ENCODE measurements around the gene THYN1. TPM values are rescaled to one million over a fixed set of nuclear protein-coding genes. Genes with fewer than 3 reads are reported as not detected.

THYN1 gene
- total and polyA plus RNA-seq, 2 of the 13 experiments (the other 11 are each of a cell fraction or from before 2014, with no cell fraction given): 36.1 to 87.6 TPM

- TF ChIP-seq RERE (CRISPR knock-in tag; IDR thresholded peaks at IDR 0.05; ENCODE audit: low read depth): no peak
- no peak for TF ChIP-seq REXO4 (CRISPR knock-in tag; IDR thresholded peaks at IDR 0.05; ENCODE audit: borderline replicate concordance)
- no peak for TF ChIP-seq EEA1 (CRISPR knock-in tag; IDR thresholded peaks at IDR 0.05; ENCODE audit: borderline replicate concordance)
- no peak; the same call in none of the 2 replicates for TF ChIP-seq HOXD1 (CRISPR knock-in tag; IDR thresholded peaks at IDR 0.05)
- no peak for TF ChIP-seq LRRFIP1 (CRISPR knock-in tag; conservative IDR thresholded peaks at IDR 0.05)
- TF ChIP-seq POGK (CRISPR knock-in tag; conservative IDR thresholded peaks at IDR 0.05): peak; percentile 80; the same call in 1 of the 2 replicates
- no peak for TF ChIP-seq ZNF619 (CRISPR knock-in tag; IDR thresholded peaks at IDR 0.05)
- peak; percentile 71 for TF ChIP-seq ZFP91 (CRISPR knock-in tag; IDR thresholded peaks at IDR 0.05; ENCODE audit: borderline replicate concordance)
- TF ChIP-seq ZNF296 (CRISPR knock-in tag; conservative IDR thresholded peaks at IDR 0.05): peak; percentile 58; the same call in 1 of the 2 replicates
- no peak for TF ChIP-seq ZC3H4 (CRISPR knock-in tag; IDR thresholded peaks at IDR 0.05; ENCODE audit: borderline replicate concordance)
- peak; percentile 42; the same call in 1 of the 2 replicates for TF ChIP-seq THRA (CRISPR knock-in tag; IDR thresholded peaks at IDR 0.05; ENCODE audit: borderline replicate concordance)
- no peak for TF ChIP-seq NFE2L1 (CRISPR knock-in tag; IDR thresholded peaks at IDR 0.05; ENCODE audit: borderline replicate concordance)
- peak; percentile 71 for TF ChIP-seq RFXAP (CRISPR knock-in tag; IDR thresholded peaks at IDR 0.05; ENCODE audit: borderline replicate concordance)
- peak; percentile 9; the same call in 1 of the 2 replicates for TF ChIP-seq ZNF263 (CRISPR knock-in tag; IDR thresholded peaks at IDR 0.05)
Observed at GRCh38 chr11:134223836-134224709, 29.1 kb downstream of the THYN1 start, which contains the start of the genes NCAPD3 and VPS26B (continued).
